MCF 10A (cell line): Measurements from ENCODE around the gene CDKL1. TPM values are rescaled to one million over a fixed set of nuclear protein-coding genes. Genes with fewer than 3 reads are reported as not detected.
"Not testable (repeated sequence)": the region's sequence is repeated elsewhere in the genome, so short reads cannot be mapped to it uniquely, and the experiment has no call there.

ENCODE experiments used
- BruUV-seq: library from RNA; stranded (reverse); fragments of 400-500 nt; replicated peaks from 2 replicates; lab custom pipeline; 2021; lab: Mats Ljungman, UMichigan
- CTCF ChIA-PET: fragments of 300-600 bp; sonication (Branson Sonifier 250); formaldehyde crosslinking; extraction: SDS; loops from one replicate; lab custom pipeline; 2021; ENCODE audit warnings: antibody characterized with exemption, inconsistent platforms; lab: Yijun Ruan, JAX
- POLR2A ChIA-PET: fragments of 300-600, 350-650 bp; sonication (Branson Sonifier 250); formaldehyde crosslinking; extraction: SDS; loops from one replicate; lab custom pipeline; 2020; ENCODE audit warnings: antibody characterized with exemption, inconsistent platforms; lab: Yijun Ruan, JAX
- DNase-seq: peaks from one replicate; pipeline ENCODE4 v3.0.0-alpha.2; 2018; ENCODE audit not compliant: unreplicated experiment
- H3K27ac Mint-ChIP-seq: one replicate; pipeline ENCODE4 v1.8.0; 2022; ENCODE audit warnings: mild to moderate bottlenecking, low read depth, mixed read lengths; ENCODE audit not compliant: unreplicated experiment
- H3K27me3 Mint-ChIP-seq: one replicate; pipeline ENCODE4 v1.8.0; 2022; ENCODE audit warnings: mixed read lengths; ENCODE audit not compliant: insufficient read depth, unreplicated experiment
- H3K36me3 Mint-ChIP-seq: one replicate; pipeline ENCODE4 v1.8.0; 2022; ENCODE audit warnings: mild to moderate bottlenecking, moderate library complexity, mixed read lengths; ENCODE audit not compliant: insufficient read depth, unreplicated experiment
- H3K4me1 Mint-ChIP-seq: one replicate; pipeline ENCODE4 v1.8.0; 2022; ENCODE audit warnings: mixed read lengths; ENCODE audit not compliant: insufficient read depth, unreplicated experiment
- H3K4me3 Mint-ChIP-seq: one replicate; pipeline ENCODE4 v1.8.0; 2022; ENCODE audit warnings: mild to moderate bottlenecking, moderate library complexity, mixed read lengths; ENCODE audit not compliant: unreplicated experiment
- H3K9me3 Mint-ChIP-seq: one replicate; pipeline ENCODE4 v1.8.0; 2022; ENCODE audit warnings: mixed read lengths; ENCODE audit not compliant: unreplicated experiment
- intact Hi-C: fragments of 100-400 bp; cut with micrococcal nuclease; formaldehyde crosslinking; loops from 2 replicates; pipeline ENCODE4 v1.14.1; 2022
- total RNA-seq: library from RNA; stranded (reverse); gene quantifications from 2 replicates; pipeline ENCODE4 v1.2.3, GENCODE V29; 2022
- TF ChIP-seq, protein P1 (sequence below): fragments of 200-600 bp; IDR thresholded peaks from one replicate; pipeline ENCODE4 v1.8.0; 2022; ENCODE audit warnings: antibody characterized with exemption, mild to moderate bottlenecking; ENCODE audit not compliant: unreplicated experiment

CDKL1 gene
- total RNA-seq, 1 experiment from 2014 or later: 26.3 TPM

DNA sequence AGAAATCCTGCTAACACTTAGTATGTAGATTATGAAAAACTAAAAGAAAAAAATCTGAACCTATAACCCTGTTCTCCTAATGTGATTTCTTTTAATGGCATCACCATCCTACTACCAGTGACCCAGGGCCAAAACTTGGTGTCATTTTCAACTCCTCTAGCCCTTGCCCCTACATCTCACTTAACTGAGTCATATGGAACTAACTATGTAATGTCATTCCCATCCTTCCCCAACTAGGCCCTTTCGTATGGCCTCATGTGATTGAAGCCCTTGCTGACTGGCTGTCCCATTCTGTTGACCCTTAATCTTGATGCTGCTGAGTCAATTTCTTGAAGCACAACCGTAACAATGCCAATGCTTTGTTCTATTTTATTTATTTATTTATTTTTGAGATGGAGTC lies 77.0 kb downstream of the CDKL1 start:
- H3K9me3 Mint-ChIP-seq: no peaks in the 10 kb centered on the region
- no peak overlapping the region for H3K27ac Mint-ChIP-seq
- no peaks in the 10 kb centered on the region for H3K27me3 Mint-ChIP-seq
- TF ChIP-seq, protein P1, sequence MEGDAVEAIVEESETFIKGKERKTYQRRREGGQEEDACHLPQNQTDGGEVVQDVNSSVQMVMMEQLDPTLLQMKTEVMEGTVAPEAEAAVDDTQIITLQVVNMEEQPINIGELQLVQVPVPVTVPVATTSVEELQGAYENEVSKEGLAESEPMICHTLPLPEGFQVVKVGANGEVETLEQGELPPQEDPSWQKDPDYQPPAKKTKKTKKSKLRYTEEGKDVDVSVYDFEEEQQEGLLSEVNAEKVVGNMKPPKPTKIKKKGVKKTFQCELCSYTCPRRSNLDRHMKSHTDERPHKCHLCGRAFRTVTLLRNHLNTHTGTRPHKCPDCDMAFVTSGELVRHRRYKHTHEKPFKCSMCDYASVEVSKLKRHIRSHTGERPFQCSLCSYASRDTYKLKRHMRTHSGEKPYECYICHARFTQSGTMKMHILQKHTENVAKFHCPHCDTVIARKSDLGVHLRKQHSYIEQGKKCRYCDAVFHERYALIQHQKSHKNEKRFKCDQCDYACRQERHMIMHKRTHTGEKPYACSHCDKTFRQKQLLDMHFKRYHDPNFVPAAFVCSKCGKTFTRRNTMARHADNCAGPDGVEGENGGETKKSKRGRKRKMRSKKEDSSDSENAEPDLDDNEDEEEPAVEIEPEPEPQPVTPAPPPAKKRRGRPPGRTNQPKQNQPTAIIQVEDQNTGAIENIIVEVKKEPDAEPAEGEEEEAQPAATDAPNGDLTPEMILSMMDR: no peak
- peaks cover 40% of the 10 kb centered on the region for H3K36me3 Mint-ChIP-seq
- H3K4me1 Mint-ChIP-seq: no peaks in the 10 kb centered on the region
- DNase-seq: no peak
- no TSS peak for BruUV-seq
- intact Hi-C loops: loop anchor here (2.0 kb wide), 1 partner anchor 459 kb away; no protein-coding TSS in a partner anchor
- ChIA-PET POLR2A (interaction anchor here (1.0 to 5.1 kb wide), 15 partner anchors 8 to 685 kb away, joined by 3 to 47 read pairs (median 5); partner anchors contain the start of genes ATL1, CDKL1, DMAC2L and L2HGDH), CTCF (interaction anchor here (0.6 to 6.1 kb wide), 13 partner anchors 8 to 469 kb away, joined by 3 to 62 read pairs (median 5); partner anchors contain the start of genes CDKL1, DMAC2L, L2HGDH and MAP4K5)
- no peak overlapping the region for H3K4me3 Mint-ChIP-seq

DNA sequence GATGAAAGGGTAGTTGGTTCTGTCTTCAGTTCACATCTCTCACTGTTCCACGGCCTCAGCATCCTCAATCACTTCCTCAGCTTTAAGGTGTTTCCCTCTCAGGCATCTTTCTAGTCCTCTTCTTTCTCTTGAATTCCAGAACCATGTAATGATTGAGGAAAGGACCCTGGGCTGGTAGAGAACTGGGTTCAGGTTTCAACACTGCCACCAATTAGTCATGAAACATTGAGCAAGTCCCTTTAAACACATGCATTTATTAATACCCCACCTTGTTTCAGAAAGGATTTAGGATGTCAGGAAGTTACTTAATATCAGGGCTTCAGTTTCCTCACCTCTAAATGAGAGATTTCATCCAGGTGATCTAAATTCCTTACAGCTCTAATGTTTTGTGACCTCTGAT lies 77.4 kb downstream of the CDKL1 start:
- Mint-ChIP-seq H3K4me3 (no peak overlapping the region), H3K36me3 (peaks cover 36% of the 10 kb centered on the region), H3K27me3 (no peaks in the 10 kb centered on the region), H3K27ac (no peak overlapping the region), H3K9me3 (no peaks in the 10 kb centered on the region), H3K4me1 (no peaks in the 10 kb centered on the region)
- CTCF ChIA-PET: interaction anchor here (0.6 to 6.1 kb wide), 9 partner anchors 11 to 396 kb away, joined by 3 to 62 read pairs (median 7); partner anchors contain the start of gene CDKL1
- DNase-seq: peak; percentile 65
- intact Hi-C loops: loop anchor here (2.0 kb wide), 1 partner anchor 460 kb away; no protein-coding TSS in a partner anchor
- BruUV-seq: no TSS peak
- TF ChIP-seq, protein P1: no peak
- POLR2A ChIA-PET: interaction anchor here (1.0 to 5.1 kb wide), 10 partner anchors 10 to 341 kb away, joined by 3 to 47 read pairs (median 5); partner anchors contain the start of genes ATL1, CDKL1, MAP4K5 and VCPKMT

DNA sequence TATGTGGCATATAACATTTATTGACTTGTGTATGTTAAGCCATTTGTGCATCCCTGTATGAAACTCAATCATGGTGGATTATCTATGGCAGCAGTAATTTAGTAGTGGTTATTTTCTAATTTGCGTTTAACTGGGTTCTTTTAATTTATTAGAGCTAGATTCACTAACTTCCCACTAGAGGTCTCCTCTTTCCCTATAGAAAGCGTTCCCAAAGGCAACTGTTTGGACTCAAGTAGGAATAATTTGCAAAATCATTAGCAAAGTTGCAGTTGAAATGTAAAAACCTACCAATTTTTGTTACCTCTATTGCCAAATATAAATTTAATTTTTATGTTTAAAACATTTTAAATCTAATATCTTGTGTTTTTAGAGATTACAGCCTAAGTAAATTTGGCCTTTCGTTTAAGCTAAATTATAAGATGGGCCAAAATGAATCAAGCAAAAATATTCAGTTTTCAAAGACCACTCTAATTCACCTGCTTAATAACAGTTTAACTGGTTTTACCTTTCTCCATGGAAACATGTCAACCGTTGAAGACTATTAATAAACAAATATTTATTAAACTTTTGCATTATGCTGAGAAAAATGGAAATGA lies 78.6 kb downstream of the CDKL1 start:
- ChIA-PET CTCF (interaction anchor here (0.7 to 6.1 kb wide), 8 partner anchors 12 to 459 kb away, joined by 3 to 62 read pairs (median 4); no protein-coding TSS in a partner anchor), POLR2A (interaction anchor here (0.6 to 5.1 kb wide), 11 partner anchors 11 to 458 kb away, joined by 3 to 47 read pairs (median 3); partner anchors contain the start of genes CDKL1, MAP4K5 and VCPKMT)
- DNase-seq: peak; percentile 48
- no TSS peak for BruUV-seq
- no peaks in the 10 kb centered on the region for H3K9me3 Mint-ChIP-seq
- TF ChIP-seq, protein P1: peak; percentile 46
- peaks cover 25% of the 10 kb centered on the region for H3K36me3 Mint-ChIP-seq
- no peak overlapping the region for H3K4me3 Mint-ChIP-seq
- no peaks in the 10 kb centered on the region for H3K27me3 Mint-ChIP-seq
- peak overlapping the region; percentile 17 for H3K27ac Mint-ChIP-seq
- H3K4me1 Mint-ChIP-seq: peaks cover 5% of the 10 kb centered on the region
- intact Hi-C loops: loop anchor here (2.0 kb wide), 1 partner anchor 461 kb away; no protein-coding TSS in a partner anchor

DNA sequence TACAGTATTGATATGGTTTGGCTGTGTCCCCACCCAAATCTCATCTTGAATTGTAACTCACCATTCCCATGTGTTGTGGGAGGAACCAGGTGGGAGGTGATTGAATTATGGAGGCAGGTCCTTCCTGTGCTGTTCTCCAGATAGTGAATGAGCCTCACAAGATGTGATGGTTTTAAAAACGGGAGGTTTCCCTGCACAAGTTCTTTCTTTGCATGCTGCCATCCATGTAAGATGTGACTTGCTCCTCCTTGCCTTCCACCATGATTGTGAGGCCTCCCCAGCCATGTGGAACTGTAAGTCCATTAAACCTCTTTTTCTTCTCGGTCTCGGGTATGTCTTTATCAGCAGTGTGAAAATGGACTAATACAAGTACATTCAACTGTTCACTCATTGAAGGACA lies 82.6 kb downstream of the CDKL1 start:
- DNase-seq, H3K9me3 Mint-ChIP-seq, POLR2A ChIA-PET, BruUV-seq, intact Hi-C loops, CTCF ChIA-PET, H3K27me3 Mint-ChIP-seq, H3K27ac Mint-ChIP-seq: not testable (repeated sequence)
- peak overlapping the region; percentile 6 for H3K4me3 Mint-ChIP-seq
- H3K4me1 Mint-ChIP-seq: peaks cover 18% of the 10 kb centered on the region
- H3K36me3 Mint-ChIP-seq: peaks cover 20% of the 10 kb centered on the region
